GM21737 (cell line): ENCODE results near the gene UGDH.
"Not testable (repeated sequence)": the region's sequence is repeated elsewhere in the genome, so short reads cannot be mapped to it uniquely, and the experiment has no call there.

ENCODE experiments used
- ATAC-seq: cut with Tn5 transposase; IDR thresholded peaks from one replicate; pipeline ENCODE4 v1.9.1; 2021; ENCODE audit warnings: mild to moderate bottlenecking, moderate library complexity; ENCODE audit not compliant: unreplicated experiment

UGDH gene

GRCh38 chr4:39527296-39528060 is at the start of gene UGDH:
Gene UGDH (minus strand): TSS chr4:39527439. CDS start chr4:39521512, 5,927 bp downstream.
- peak; percentile 98 for ATAC-seq

GRCh38 chr4:39574946-39575345 is 47.7 kb upstream of the UGDH start:
- no peak for ATAC-seq

GRCh38 chr4:39571504-39571903 is 44.3 kb upstream of the UGDH start:
- no peak for ATAC-seq

GRCh38 chr4:39571054-39571453 is 43.8 kb upstream of the UGDH start:
- no peak for ATAC-seq

- no peak for ATAC-seq
Measured at GRCh38 chr4:39569209-39569608, 42.0 kb upstream of the UGDH start.

- no peak for ATAC-seq
Measured at GRCh38 chr4:39568805-39569204, 41.6 kb upstream of the UGDH start.

GRCh38 chr4:39565878-39566600 is 38.8 kb upstream of the UGDH start:
- ATAC-seq: no peak

GRCh38 chr4:39563346-39563847 is 36.2 kb upstream of the UGDH start:
- ATAC-seq: no peak

- ATAC-seq: no peak
Measured at GRCh38 chr4:39562792-39563191, 35.6 kb upstream of the UGDH start.

GRCh38 chr4:39559626-39560025 is 32.4 kb upstream of the UGDH start:
- no peak for ATAC-seq

- no peak for ATAC-seq
Measured at GRCh38 chr4:39555472-39555871, 28.2 kb upstream of the UGDH start.

- ATAC-seq: no peak
Measured at GRCh38 chr4:39548425-39549067, 21.3 kb upstream of the UGDH start.

- ATAC-seq: no peak
Measured at GRCh38 chr4:39544580-39545315, 17.5 kb upstream of the UGDH start.

GRCh38 chr4:39544080-39544479 is 16.8 kb upstream of the UGDH start:
- ATAC-seq: not testable (repeated sequence)

GRCh38 chr4:39543034-39543433 is 15.8 kb upstream of the UGDH start:
- no peak for ATAC-seq

GRCh38 chr4:39542611-39543012 is 15.4 kb upstream of the UGDH start:
- no peak for ATAC-seq

GRCh38 chr4:39541987-39542610 is 14.9 kb upstream of the UGDH start:
- ATAC-seq: no peak

- ATAC-seq: no peak
Measured at GRCh38 chr4:39539089-39539611, 11.9 kb upstream of the UGDH start.

GRCh38 chr4:39533541-39533940 is 6.3 kb upstream of the UGDH start:
- ATAC-seq: no peak

- ATAC-seq: not testable (repeated sequence)
Measured at GRCh38 chr4:39532237-39532636, 5.0 kb upstream of the UGDH start.
